ENCODE data around the gene GOLIM4.
A peak's percentile ranks its signal among the peaks of the same experiment; 100 is the strongest.

Gene GOLIM4

DNA sequence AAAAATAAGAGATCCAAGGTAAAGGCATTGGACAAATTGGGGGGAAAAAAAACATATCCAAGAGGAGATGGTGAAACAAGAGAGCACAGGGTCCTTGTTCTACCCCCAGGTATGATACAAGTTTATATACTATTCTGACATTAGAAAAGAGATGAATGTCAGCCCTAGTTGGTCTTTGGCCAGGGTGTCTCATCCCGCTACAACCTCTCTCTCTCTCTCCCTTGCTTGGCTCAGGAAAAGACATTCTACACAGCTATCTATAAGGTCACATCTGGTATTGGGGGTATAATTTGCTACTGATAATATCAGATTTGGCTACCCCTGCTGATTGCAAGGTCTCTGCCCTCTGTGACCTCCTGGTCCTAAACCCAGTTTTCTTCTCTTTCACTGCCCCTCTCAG is 117.2 kb downstream of the GOLIM4 start:
- no peak for DNase-seq (ENCODE audit: low read depth)
- H3K4me3 ChIP-seq (ENCODE audit: low read depth, low read length) = no peak overlapping the region
- TF ChIP-seq, protein P1, sequence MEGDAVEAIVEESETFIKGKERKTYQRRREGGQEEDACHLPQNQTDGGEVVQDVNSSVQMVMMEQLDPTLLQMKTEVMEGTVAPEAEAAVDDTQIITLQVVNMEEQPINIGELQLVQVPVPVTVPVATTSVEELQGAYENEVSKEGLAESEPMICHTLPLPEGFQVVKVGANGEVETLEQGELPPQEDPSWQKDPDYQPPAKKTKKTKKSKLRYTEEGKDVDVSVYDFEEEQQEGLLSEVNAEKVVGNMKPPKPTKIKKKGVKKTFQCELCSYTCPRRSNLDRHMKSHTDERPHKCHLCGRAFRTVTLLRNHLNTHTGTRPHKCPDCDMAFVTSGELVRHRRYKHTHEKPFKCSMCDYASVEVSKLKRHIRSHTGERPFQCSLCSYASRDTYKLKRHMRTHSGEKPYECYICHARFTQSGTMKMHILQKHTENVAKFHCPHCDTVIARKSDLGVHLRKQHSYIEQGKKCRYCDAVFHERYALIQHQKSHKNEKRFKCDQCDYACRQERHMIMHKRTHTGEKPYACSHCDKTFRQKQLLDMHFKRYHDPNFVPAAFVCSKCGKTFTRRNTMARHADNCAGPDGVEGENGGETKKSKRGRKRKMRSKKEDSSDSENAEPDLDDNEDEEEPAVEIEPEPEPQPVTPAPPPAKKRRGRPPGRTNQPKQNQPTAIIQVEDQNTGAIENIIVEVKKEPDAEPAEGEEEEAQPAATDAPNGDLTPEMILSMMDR (IDR thresholded peaks at IDR 0.05; ENCODE audit: control insufficient read depth, extremely low read depth, insufficient read depth) = no peak

DNA sequence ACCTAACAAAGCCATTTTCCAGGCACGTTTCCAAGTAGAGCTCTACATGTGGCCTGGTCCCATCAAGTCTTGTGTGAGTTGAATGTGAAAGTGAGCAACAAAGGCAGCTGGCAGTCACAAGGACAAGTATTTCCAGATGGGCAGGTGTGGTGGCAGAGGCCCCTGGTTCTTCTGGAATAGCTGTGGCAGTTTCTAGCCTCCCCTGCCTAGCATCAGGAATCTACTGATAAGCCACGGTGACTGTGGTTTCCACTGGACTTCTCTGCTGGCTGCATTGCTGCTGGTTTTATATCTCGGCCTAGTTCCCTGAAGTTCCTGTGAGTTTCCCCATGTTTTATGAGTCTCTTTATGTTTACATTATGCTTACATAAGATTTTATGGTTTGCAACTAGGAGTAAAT is 117.7 kb downstream of the GOLIM4 start:
- no peak overlapping the region for H3K4me3 ChIP-seq (ENCODE audit: low read depth, low read length)
- TF ChIP-seq, protein P1 (IDR thresholded peaks at IDR 0.05; ENCODE audit: control insufficient read depth, extremely low read depth, insufficient read depth) = no peak
- peak; percentile 95 for DNase-seq (ENCODE audit: low read depth)

DNA sequence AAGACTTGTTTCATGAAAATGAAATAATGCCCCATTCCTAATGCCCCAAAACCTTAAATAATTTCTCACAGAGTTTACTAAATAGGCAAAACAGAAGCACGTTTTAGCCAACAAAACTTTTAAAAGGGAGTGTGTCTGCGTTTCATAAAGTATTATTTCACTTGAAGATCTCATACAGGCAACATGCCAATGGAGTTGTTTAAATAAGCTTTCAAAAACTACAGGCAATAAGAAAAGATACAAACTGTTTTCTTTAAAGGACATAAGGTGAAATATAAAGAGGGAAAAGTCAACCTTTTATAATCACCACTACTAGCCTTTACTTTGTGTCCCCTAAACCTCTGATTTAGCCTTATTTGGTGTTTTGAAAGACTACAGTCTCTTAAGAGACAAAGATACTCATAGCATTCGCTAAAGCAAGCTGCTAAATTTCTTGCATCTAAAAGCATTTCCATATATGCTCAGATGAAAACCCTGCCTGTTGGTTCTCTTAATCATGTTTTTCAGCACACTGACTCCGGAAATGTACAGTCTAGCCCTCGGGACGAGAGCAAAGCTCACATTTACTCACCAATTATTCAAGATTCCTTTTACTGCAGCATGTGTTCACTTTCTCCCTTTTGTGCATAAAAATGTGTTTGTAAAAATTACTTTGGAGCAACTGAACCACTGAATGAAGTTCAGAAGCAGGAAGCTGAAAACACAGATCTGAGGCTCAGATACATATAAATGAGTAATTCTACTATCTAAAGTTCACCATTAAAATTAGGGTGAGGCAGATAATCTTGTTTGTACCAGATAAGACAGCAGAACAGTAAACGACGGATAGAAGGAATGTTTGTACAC is 119.0 kb downstream of the GOLIM4 start:
- TF ChIP-seq, protein P1 (IDR thresholded peaks at IDR 0.05; ENCODE audit: control insufficient read depth, extremely low read depth, insufficient read depth) = no peak
- no peak overlapping the region for H3K4me3 ChIP-seq (ENCODE audit: low read depth, low read length)
- DNase-seq (ENCODE audit: low read depth) = no peak

DNA sequence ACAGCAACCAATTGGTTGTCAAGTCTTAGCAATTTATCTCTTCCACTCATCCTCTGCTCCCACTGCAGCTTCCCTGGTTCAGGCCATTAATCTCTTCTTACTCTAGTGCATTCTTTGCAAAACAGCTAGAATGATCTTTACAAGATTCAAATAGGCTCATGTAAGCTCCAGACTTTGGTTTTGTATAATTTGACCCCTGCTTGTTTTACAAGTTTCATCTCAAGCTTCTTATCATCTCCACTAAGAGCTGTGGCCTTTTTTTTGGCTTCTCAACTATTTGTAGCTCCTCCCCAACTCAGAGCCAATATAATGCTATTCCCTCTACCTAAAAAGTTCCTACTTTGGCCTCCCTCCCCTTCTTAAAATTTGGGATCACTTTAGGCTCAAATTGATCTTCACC is 121.8 kb downstream of the GOLIM4 start:
- no peak for DNase-seq (ENCODE audit: low read depth)
- TF ChIP-seq, protein P1 (IDR thresholded peaks at IDR 0.05; ENCODE audit: control insufficient read depth, extremely low read depth, insufficient read depth) = no peak
- H3K4me3 ChIP-seq (ENCODE audit: low read depth, low read length) = no peak overlapping the region

DNA sequence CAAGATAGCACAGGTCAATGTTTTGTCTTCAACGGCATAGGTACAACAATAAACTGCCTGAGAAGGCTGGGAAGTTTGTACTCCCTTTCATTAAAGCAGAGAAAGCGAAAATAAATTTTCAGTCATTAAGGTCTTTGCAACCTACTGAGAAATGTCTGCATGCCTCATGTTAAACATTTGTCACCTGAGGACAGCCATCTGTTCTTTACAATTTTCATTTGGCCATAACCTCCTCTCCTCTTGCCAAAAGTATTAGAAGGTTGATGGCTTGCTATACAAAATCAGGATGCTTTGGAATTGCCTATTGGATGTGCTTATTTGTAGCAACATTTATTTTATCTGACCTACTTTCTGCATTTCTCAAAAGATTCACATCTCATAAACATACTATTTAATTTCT is 122.7 kb downstream of the GOLIM4 start:
- no peak overlapping the region for H3K4me3 ChIP-seq (ENCODE audit: low read depth, low read length)
- DNase-seq (ENCODE audit: low read depth) = no peak
- TF ChIP-seq, protein P1 (IDR thresholded peaks at IDR 0.05; ENCODE audit: control insufficient read depth, extremely low read depth, insufficient read depth) = no peak

DNA sequence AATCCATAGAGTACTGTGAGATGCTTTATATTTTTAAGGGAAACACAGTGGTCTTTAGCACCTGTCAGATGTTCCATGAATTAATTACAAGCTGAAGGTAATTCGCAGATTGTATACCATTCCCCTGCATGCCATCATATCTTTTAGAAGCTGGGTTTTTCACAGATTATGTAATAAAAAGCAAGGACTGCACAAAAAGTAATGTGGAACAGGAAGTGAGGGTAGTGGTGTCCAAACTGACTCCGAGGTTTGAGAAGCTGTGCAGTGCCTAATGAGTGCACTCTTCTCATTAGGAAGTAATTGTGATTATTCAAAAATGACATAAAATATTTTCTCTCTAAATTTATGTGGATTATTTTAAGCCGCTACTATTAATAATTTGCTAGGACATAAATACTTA is 123.2 kb downstream of the GOLIM4 start:
- DNase-seq (ENCODE audit: low read depth) = no peak
- no peak overlapping the region for H3K4me3 ChIP-seq (ENCODE audit: low read depth, low read length)
- TF ChIP-seq, protein P1 (IDR thresholded peaks at IDR 0.05; ENCODE audit: control insufficient read depth, extremely low read depth, insufficient read depth) = no peak

DNA sequence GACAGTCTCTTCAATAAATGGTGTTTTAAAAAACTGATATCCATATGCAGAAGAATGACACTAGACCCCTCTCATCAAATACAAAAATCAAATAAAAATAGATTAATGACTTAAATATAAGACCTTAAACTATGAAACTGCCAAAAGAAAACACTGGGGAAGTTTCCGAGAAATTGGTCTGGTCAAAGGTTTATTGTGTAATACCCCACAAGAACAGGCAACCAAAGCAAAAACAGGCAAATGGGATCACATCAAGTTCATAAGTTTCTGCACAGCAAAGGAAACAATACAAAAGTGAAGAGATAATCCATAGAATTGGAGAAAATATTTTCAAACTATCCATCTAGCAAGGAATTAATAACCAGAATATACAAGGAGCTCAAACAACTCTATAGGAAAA is 126.2 kb downstream of the GOLIM4 start:
- TF ChIP-seq, protein P1 (IDR thresholded peaks at IDR 0.05; ENCODE audit: control insufficient read depth, extremely low read depth, insufficient read depth) = no peak

More for the DNA sequence above, 126.2 kb downstream of the GOLIM4 start:
- DNase-seq (ENCODE audit: low read depth) = no peak
- H3K4me3 ChIP-seq (ENCODE audit: low read depth, low read length) = no peak overlapping the region

All from LNCaP clone FGC (cell line).